Stimulated activated CD4-positive, alpha-beta T cell treated with anti-CD3 and anti-CD28 coated beads, Interleukin-2, amount 100 ng/mL, for 4 hours (primary cell): ENCODE measurements around the gene LRRC52.
"Not testable (repeated sequence)": the region's sequence is repeated elsewhere in the genome, so short reads cannot be mapped to it uniquely, and the experiment has no call there.

ENCODE experiments used
- DNase-seq: peaks from one replicate; pipeline ENCODE4 v3.0.0-alpha.2; 2020; ENCODE audit warnings: low read depth

Gene LRRC52

DNA sequence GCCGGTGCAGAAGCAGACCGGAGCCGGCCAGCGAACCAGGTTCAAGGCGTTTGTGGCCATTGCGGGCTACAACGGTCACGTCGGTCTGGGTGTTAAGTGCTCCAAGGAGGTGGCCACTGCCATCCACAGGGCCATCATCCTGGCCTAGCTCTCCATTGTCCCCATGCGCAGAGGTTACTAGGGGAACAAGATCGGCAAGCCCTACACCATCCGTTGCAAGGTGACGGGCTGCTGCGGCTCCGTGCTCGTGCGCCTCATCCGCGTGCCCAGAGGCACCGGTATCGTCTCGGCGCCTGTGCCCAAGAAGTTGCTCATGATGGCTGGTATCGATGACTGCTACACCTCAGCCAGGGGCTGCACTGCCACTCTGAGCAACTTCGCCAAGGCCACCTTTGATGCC, 38.1 kb downstream of the LRRC52 start:
- DNase-seq, result no peak

DNA sequence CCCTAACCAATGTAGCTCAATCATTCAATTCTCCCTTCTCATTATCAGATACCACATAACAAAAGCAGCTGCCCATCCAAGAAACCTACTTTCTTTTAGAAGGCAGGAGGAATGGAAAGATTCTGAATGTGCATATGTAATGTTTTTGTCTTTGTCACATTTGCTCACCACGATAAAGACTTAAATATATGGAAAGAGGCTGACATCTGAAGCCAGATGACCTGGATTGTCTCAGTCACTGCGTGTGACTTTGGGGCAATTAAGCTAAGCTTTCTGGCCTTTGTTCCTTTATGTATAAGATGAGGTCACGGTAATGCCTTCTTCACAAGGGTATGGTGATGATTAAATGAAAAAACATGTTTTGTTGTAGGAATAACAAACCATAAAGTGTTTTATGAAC, 42.6 kb downstream of the LRRC52 start:
- no peak for DNase-seq

DNA sequence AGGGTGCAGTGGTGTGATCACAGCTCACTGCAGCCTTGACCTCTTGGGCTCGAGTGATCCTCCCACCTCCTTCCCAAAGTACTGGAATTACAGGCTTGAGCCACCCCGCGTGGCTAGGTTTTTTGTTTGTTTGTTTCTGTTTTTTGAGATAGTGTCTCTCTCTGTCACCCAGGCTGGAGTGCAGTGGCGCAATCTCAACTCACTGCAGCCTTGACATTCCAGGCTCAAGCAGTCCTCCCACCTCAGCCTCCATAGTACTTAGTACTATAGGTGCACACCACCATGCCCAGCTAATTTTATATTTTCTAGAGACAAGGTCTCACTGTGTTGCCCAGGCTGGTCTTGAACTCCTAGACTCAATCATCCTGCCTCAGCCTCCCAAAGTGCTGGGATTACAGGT, 47.6 kb downstream of the LRRC52 start:
- DNase-seq, result not testable (repeated sequence)

DNA sequence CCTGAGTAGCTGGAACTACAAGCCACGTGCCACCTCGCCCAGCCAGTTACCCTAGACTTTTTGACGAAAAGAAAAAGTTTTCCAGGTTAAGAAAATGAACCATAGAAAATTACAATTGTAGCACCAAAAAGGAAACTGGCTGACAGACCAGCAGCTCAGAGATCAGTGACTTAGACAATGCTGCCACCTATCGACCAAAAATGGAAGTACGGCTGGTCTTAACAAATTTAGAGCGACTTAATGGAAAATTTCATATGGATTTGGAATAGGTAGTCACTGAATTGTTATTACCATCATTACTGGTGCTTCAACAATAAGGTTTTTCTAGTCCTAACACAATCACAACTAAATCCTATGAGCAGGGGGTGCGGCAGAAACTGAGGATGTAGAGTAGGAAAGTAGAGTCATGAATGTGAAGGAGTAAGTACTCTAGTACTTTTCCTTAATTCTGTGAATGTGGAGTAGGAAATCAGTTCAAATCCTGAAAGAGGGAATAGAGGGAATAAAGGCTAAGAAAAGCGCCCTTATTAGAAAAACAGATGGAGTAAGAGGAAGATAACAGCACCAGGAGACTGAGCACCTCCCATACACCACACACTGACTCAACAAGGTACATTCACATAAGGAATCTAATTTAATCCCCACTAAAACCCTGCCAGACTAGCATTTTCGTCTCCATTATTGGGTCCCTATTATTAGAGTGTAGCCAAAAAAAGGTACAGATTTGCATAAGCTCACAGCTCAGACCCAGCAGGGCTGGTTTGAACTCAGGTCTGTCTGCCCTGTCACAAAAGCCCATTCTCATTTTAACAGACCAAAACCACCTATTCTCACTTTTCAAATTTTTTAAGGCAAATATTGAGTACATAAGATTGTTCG, 49.4 kb downstream of the LRRC52 start:
- DNase-seq, result peak; percentile 61

DNA sequence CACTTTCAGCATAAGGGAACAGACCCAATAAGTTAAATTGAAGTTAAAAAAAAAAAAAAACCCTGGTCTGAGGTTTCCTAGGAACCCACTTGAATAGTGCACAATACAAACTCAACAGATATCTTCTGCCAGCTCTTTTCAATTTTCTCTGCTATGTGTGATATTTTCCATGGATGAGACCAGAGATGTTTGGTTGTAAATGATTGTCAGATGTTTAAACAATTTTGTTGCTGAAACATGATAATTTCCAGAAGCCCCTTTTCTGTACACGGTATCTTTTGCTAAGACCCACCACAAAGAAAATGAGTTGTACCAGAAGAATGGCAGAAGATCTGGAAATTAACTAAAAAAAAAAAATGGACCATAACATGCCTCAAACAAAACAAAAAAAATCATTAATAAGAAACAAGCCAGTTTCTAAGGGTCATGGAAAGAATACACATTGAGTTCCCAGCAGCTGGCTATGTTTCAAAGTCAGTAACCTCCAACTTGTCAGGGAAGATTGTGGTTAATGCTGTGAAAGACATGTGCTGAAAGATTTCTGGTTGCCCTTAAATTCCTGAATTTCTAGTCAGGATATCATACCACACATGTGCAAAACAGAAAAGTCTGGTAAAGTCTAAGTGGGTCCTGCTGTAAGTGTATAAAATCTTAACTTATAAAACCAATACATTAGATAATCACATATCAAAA, 51.6 kb downstream of the LRRC52 start:
- DNase-seq, result no peak

DNA sequence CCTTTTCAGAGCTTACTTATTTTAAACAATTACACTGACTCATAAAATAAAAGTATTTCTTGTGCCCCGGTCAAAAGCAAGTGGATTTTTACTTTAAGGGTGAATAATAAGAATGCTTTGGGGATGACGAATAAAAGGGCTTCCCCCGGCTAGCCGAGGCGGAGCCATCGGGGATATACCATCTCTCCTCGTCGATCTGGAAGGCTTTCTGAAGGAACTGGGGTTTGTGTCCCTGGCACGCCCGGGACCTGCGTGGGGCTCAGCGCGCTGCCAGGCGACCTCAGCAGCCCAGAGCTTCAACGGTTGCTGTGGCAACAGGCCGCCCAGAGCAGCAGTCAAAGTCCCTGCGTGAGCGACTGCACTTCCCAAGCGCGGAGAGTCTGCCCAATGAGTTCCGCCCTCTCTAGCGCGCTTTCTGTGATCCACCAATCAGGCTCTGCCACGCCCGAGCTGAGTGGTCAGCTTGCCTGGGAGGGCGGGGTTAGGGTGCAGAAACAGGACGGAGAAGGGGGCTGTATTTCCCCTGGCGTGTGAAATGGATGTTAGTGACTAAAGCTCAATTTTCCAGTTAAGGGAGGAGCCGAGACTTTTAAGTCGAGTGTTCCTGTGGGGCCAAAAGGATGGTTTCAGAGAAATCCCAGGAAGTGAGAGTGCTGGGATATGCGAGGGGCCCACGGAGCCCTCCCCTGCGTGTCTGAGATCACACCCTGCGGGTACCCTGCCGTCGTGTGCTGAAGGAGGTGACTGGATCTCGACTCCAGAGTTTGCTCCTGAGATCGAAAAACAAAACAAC, 54.3 kb downstream of the LRRC52 start:
- peak; percentile 92 for DNase-seq

DNA sequence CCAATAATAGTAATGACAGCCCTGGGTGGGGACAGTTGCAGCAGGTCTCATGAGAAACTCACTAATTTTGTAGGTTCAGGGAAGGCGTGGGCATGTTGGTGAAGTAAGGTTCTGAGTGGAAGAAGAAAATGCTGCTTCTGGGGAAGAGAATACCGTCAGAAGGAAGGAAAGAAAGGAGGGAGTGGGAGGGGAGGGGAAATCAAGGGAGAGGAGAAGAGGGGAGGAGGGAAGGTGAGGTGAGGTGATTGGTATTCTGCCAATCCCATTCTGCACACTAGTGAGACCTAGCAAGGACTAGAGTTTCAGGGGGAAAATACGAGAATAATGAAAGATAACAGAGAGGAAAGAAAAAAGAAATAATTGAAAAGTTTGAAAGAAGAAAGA, 54.9 kb downstream of the LRRC52 start:
- no peak for DNase-seq

DNA sequence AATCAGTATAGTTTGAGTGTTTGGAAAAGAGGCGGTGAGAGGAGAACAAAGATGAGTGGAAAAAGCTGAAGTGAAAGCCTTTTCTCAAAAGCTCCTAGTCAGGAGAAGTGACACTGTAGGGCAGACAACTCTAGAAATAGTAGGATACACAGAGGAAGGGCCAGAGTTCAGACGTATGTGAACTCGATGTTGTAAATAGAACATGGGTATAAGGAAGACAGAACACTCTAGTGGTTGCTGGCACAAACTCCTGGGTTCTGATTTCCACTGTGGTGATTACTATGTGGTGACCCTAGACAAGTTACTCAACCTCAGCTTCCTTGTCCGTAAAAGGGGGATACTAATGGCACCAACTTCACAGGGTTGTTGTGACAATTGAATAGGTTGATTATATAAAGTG, 57.0 kb downstream of the LRRC52 start:
- no peak for DNase-seq

DNA sequence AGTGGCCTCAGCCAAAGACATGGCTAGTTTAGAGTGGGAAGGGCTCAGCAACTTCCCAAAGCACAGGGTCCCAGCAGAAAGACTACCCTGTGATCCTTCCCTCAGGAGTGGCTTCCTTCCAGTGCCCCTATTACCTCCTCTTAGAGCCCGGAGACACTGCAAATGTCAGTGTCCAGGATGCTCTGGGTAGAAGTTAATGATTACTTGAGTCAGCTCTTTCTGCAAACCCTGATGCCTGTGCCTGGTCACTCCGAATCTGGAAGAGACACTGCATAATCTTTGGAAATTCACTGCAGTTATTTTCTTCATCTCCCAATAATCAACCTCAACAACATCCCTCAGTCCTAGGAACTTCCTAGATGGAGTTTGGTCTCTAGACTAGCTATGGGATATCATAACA, 60.0 kb downstream of the LRRC52 start:
- no peak for DNase-seq

DNA sequence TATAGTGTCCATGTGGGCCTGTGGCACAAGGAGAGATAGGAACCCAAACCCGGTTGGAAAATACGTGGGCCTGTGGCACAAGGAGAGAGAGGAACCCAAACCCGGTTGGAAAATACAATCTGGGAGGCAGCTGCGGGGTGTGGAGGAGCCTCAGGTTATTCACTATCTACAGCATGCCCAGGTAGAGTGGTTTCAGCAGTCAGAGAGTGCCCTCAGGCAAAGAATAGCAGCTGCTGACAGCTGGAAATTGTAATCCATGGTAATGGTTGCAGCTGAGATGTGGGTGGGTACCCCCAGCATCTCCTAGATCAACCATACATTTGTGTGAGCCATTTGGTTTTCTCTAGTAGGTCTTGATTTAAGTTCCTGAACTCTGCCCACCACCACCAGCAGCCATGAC, 61.4 kb downstream of the LRRC52 start:
- DNase-seq, result no peak

DNA sequence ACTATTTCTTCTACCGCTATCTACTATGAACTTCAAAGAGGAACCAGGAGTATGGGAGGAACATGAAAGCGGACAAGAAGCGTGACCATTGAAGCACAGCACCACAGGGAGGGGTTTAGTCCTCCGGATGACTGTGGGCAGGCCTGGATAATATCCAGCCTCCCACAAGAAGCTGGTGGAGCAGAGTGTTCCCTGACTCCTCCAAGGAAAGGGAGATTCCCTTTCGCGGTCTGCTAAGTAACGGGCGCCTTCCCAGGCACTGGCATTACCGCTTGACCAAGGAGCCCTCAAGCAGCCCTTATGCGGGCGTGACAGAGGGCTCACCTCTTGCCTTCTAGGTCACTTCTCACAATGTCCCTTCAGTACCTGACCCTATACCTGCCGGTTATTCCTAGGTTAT, 62.9 kb downstream of the LRRC52 start:
- not testable (repeated sequence) for DNase-seq

DNA sequence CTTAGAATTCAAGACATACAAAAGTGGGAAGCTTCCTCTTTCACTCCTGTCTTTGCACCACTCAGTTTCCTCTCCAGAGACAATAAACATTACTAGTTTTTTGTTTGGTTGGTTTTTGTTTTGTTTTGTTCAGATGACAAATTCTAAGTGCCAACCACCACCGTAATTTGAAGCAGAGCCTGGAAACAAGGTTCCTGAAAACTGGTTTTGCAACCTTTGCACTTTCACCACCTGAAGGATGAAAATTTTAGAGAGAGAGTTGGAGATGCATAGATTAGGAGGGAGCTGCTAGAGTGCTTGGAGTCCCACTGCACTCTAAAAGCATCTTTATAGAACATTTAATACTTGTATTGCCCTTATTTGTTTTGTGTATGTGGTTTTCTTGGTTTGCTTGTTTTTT, 67.1 kb downstream of the LRRC52 start:
- DNase-seq, result no peak

DNA sequence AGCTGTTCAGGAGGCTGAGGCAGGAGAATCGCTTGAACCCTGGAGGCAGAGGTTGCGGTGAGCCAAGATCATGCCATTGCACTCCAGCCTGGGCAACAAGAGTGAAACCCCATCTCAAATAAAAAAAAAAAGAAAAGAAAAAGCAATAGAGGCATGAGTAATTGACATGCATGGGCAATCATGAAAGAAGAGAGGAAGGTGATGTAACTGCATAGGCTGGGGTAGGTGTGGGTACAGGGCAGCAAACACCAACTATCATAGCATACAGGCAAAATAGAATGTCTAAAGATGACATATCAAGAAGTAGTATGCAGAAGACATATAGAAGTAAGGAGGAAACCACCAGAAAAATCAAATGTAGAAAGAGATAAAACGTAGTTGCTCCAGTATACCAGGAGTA, 68.3 kb downstream of the LRRC52 start:
- DNase-seq, result no peak
